Psoas muscle (tissue), 8 donors: ENCODE results near the gene BMP6. TPM values are rescaled to one million over a fixed set of nuclear protein-coding genes. Genes with fewer than 3 reads are reported as not detected.

ENCODE experiments used
- ATAC-seq, 4 donors: fragments of 200-7000 bp; cut with Tn5 transposase; one replicate each; pipeline ENCODE4 v1.9.1; 2020; ENCODE audit warnings: moderate library complexity in 3 of 4, mild to moderate bottlenecking in 2 of 4
- DNase-seq, 2 donors: peaks; one replicate each; pipeline ENCODE4 v3.0.0-alpha.2; 2020
- H3K27ac ChIP-seq: fragments of 200-600 bp; one replicate; pipeline ENCODE4 v1.8.0; 2022
- H3K27me3 ChIP-seq, 3 donors: fragments of 200-600 bp in 1 of 3; one replicate each; pipeline versions ENCODE4 v1.6.1 to v1.8.0; 2013 to 2022; ENCODE audit warnings: low read length in 2 of 3, mild to moderate bottlenecking in 2 of 3, moderate library complexity in 1 of 3; ENCODE audit not compliant: insufficient read depth in 3 of 3
- H3K36me3 ChIP-seq, 2 donors: fragments of 200-600 bp in 1 of 2; one replicate each; pipeline versions ENCODE4 v1.6.1 to v1.8.0; 2013 to 2022; ENCODE audit warnings: low read depth in 1 of 2, mild to moderate bottlenecking in 1 of 2, moderate library complexity in 1 of 2; ENCODE audit not compliant: insufficient read depth in 1 of 2
- H3K4me1 ChIP-seq: fragments of 200-600 bp; one replicate; pipeline ENCODE4 v1.8.0; 2022
- H3K4me3 ChIP-seq: fragments of 200-600 bp; one replicate; pipeline ENCODE4 v1.8.0; 2022; ENCODE audit warnings: mild to moderate bottlenecking
- H3K9me3 ChIP-seq: fragments of 200-600 bp; one replicate; pipeline ENCODE4 v1.8.0; 2022
- WGBS, 3 donors: extraction: QIAGEN DNeasy Blood & Tissue Kit; methylation state at CpG; one replicate each; pipeline versions ENCODE4 v1.1.6 to v1.1.7; 2013; 5-methylcytosine and 5-hydroxymethylcytosine counted together
- intact Hi-C, 2 donors: fragments of 100-400 bp; cut with DNase I; formaldehyde crosslinking; loops; one replicate each; pipeline versions ENCODE4 v1.11.0 to v1.14.2; 2022
- polyA plus RNA-seq, 3 donors: library from polyadenylated mRNA; stranded (reverse); fragments of 200-250 nt; gene quantifications; one replicate each; pipeline ENCODE4 v1.2.3, GENCODE V29; 2013
- total RNA-seq, 4 donors: library from RNA; stranded (reverse); fragmentation: NEBNext Ultra II Directional in 2 of 4; extraction: Animal tissue kit (Norgen Biotek cat#: 25700) in 2 of 4; gene quantifications; one replicate each; pipeline versions ENCODE4 v1.2.1 to v1.2.4, GENCODE V29; 2021 to 2023
- TF ChIP-seq, protein P1 (sequence below): fragments of 200-600 bp; IDR thresholded peaks from one replicate; pipeline ENCODE4 v1.8.0; 2022; ENCODE audit warnings: antibody characterized with exemption
- donor health status: healthy with polysubstance abuse.
- donor health status: DM: no; HTN: no; CAD: no; lungs with moderate emphysema.
- donor health status: Bipolar disorder and iron deficiency.
- donor health status: healthy.
- donor health status: DM: yes; HTN: yes; CAD: no.
- donor health status: DM: no; HTN: no; CAD: no.
- donor health status: DM: no; HTN: no; CAD: no.
- donor health status: DM: yes; HTN: yes; CAD: no.

BMP6 gene
- total and polyA plus RNA-seq, 7 donors, result 0.96 to 4.9 (median 3.4) TPM

GRCh38 chr6:7773322-7773721 is 47.4 kb downstream of the BMP6 start:
- Histone ChIP-seq H3K27ac (no peak overlapping the region), H3K4me3 (no peak overlapping the region), H3K9me3 (no peaks in the 10 kb centered on the region), H3K36me3 (no peaks in the 10 kb centered on the region), H3K27me3 (peaks cover 0 to 6% (median 5%) of the 10 kb centered on the region in 3 donors), H3K4me1 (no peaks in the 10 kb centered on the region)
- DNase-seq, result no peak
- ATAC-seq, result no peak
- TF ChIP-seq, protein P1, sequence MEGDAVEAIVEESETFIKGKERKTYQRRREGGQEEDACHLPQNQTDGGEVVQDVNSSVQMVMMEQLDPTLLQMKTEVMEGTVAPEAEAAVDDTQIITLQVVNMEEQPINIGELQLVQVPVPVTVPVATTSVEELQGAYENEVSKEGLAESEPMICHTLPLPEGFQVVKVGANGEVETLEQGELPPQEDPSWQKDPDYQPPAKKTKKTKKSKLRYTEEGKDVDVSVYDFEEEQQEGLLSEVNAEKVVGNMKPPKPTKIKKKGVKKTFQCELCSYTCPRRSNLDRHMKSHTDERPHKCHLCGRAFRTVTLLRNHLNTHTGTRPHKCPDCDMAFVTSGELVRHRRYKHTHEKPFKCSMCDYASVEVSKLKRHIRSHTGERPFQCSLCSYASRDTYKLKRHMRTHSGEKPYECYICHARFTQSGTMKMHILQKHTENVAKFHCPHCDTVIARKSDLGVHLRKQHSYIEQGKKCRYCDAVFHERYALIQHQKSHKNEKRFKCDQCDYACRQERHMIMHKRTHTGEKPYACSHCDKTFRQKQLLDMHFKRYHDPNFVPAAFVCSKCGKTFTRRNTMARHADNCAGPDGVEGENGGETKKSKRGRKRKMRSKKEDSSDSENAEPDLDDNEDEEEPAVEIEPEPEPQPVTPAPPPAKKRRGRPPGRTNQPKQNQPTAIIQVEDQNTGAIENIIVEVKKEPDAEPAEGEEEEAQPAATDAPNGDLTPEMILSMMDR, result no peak
- intact Hi-C loops, result no loop called here
- 74 to 77% (median 76%) methylated on average over 3 of the region's 3 CpGs for WGBS, 3 donors

- H3K27me3 ChIP-seq, result peaks cover 0 to 6% (median 5%) of the 10 kb centered on the region in 3 donors
- no peak for ATAC-seq
- TF ChIP-seq, protein P1, result no peak
- WGBS, 3 donors, result 91% methylated on average over 9 of the region's 9 CpGs
- intact Hi-C loops, result no loop called here
- no peak for DNase-seq
- no peaks in the 10 kb centered on the region for H3K36me3 ChIP-seq
- no peak overlapping the region for H3K4me3 ChIP-seq
- no peaks in the 10 kb centered on the region for H3K9me3 ChIP-seq
- H3K27ac ChIP-seq, result no peak overlapping the region
- H3K4me1 ChIP-seq, result no peaks in the 10 kb centered on the region
Observed at GRCh38 chr6:7773914-7774313, 48.0 kb downstream of the BMP6 start.

DNA sequence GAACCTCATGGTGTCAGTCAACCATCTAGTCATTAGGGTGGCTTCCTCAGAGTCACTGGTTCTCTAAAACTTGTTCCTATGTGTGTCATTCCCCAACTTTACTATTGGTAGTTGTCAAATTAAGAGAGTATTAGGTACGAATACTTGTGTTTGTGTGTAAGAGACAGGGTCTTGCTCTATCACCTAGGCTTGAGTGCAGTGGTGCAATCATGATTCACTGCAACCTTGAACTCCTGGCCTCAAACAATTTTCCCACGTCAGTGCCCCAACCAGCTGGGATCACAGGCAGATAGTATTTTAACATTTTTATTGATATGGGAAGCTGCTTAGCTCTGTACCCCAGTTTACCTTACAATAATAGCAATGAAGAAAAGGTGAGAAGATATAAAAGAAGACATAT is 50.6 kb downstream of the BMP6 start:
- no peak overlapping the region for H3K27ac ChIP-seq
- H3K4me1 ChIP-seq, result no peaks in the 10 kb centered on the region
- ATAC-seq (no peak), DNase-seq (no peak)
- TF ChIP-seq, protein P1, result no peak
- no peaks in the 10 kb centered on the region for H3K36me3 ChIP-seq
- 85 to 89% (median 88%) methylated on average over 2 of the region's 2 CpGs for WGBS, 3 donors
- H3K27me3 ChIP-seq, result peaks cover 0 to 6% (median 5%) of the 10 kb centered on the region in 3 donors
- H3K4me3 ChIP-seq, result no peak overlapping the region
- no peaks in the 10 kb centered on the region for H3K9me3 ChIP-seq
- intact Hi-C loops, result no loop called here

DNA sequence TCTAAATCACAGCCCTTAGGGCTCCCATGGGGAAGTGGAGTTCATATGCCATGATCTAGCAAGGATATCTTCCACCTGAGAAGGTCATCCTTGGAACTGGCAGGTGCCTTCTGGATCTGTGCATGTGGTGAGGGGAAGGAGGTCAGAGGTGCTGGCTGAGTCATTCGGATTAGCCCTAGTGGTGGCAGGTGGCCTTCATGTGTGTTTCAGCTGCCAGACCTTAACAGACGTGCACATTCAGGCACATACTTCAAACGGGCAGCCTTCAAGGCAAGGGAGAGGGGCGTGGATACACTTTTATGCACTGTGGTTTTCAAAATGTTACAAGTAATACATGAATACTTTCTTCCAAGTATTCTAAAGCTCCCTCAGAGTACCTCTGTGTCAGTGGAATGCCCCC is 51.2 kb downstream of the BMP6 start:
- Histone ChIP-seq H3K27me3 (peaks cover 0 to 6% (median 3%) of the 10 kb centered on the region in 3 donors), H3K27ac (no peak overlapping the region), H3K36me3 (no peaks in the 10 kb centered on the region), H3K4me1 (no peaks in the 10 kb centered on the region), H3K9me3 (no peaks in the 10 kb centered on the region), H3K4me3 (no peak overlapping the region)
- WGBS, 3 donors, result 49 to 58% (median 52%) methylated on average over 4 of the region's 4 CpGs
- TF ChIP-seq, protein P1, result no peak
- no peak for DNase-seq
- intact Hi-C loops, result no loop called here
- no peak for ATAC-seq

DNA sequence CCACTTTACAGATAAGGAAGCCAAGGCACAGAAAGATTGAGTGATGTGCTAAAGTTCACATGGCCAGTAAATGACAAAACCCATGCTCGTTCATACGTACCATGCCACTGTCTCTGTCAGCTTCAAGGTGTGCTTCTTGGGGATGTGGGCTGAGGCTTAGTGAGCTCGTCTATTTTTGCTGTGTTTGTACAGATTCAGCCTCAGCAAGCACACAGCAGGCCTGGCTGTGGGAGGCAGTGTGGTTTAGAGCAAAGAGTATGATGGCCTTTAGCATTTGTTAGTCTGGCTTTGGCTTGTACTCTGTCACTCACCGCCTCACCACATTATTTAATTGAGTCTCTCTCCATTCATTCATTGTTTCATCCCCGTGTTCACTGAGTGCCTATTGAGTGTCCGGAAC is 55.3 kb downstream of the BMP6 start:
- WGBS, 3 donors, result 86 to 93% (median 91%) methylated on average over 6 of the region's 6 CpGs
- H3K9me3 ChIP-seq, result no peaks in the 10 kb centered on the region
- ATAC-seq (no peak), DNase-seq (no peak)
- H3K27ac ChIP-seq, result no peak overlapping the region
- H3K4me1 ChIP-seq, result no peaks in the 10 kb centered on the region
- H3K36me3 ChIP-seq, result no peaks in the 10 kb centered on the region
- H3K4me3 ChIP-seq, result no peak overlapping the region
- H3K27me3 ChIP-seq, result peaks cover 0 to 15% (median 2%) of the 10 kb centered on the region in 3 donors
- intact Hi-C loops, result no loop called here
- TF ChIP-seq, protein P1, result no peak
